ENCODE measurements around the gene OR8G5.
"Not testable (repeated sequence)": the region's sequence is repeated elsewhere in the genome, so short reads cannot be mapped to it uniquely, and the experiment has no call there.

OR8G5 gene, protein sequence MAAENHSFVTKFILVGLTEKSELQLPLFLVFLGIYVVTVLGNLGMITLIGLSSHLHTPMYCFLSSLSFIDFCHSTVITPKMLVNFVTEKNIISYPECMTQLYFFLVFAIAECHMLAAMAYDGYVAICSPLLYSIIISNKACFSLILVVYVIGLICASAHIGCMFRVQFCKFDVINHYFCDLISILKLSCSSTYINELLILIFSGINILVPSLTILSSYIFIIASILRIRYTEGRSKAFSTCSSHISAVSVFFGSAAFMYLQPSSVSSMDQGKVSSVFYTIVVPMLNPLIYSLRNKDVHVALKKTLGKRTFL

DNA sequence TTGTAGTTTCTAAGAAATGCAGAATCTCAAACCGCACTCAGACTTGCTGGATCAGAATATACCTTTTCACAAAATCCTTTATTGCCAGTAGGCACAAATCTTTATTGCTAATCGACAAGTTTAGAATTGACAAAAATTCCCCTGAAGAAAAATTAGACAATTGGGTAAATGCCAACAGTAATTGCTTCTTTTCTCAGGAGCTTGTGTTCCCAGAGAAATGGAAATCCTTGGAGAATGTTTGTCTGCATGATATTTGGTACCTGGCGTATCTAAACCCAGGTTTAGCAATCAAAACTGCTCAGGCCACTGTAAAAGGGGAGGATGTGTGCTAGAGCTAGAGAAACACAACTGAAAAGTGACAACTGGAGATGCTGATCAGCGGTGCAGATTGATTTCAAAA lies at the start of gene OR8G5:
Gene OR8G5 (plus strand): TSS at position 301 of the 400 bp plus-strand sequence. CDS start 8,556 bp downstream, outside the sequence.
- DNase-seq (ENCODE audit: low read depth) = no peak

DNA sequence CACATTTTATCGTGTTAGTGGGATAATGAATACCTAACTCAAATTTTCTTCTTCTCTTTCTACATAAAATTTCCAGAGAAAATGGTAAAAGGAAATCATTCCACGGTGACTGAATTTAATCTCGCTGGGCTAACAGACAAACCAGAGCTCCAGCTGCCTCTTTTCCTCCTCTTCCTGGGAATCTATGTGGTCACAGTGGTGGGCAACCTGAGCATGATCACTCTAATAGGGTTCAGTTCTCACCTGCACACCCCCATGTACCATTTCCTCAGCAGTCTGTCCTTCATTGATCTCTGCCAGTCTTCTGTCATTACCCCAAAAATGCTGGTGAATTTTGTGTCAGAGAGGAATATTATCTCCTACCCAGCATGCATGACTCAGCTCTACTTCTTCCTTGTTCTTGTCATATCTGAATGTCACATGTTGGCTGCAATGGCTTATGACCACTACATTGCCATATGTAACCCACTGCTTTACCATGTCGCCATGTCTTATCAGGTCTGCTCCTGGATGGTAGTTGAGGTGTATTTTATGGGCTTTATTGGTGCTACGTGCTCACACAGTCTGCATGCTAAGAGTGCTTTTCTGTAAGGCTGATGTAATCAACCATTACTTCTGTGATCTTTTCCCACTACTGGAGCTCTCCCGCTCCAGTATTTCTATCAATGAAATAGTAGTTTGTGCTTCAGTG lies 48.9 kb upstream of the OR8G5 start:
- DNase-seq (ENCODE audit: low read depth) = no peak

DNA sequence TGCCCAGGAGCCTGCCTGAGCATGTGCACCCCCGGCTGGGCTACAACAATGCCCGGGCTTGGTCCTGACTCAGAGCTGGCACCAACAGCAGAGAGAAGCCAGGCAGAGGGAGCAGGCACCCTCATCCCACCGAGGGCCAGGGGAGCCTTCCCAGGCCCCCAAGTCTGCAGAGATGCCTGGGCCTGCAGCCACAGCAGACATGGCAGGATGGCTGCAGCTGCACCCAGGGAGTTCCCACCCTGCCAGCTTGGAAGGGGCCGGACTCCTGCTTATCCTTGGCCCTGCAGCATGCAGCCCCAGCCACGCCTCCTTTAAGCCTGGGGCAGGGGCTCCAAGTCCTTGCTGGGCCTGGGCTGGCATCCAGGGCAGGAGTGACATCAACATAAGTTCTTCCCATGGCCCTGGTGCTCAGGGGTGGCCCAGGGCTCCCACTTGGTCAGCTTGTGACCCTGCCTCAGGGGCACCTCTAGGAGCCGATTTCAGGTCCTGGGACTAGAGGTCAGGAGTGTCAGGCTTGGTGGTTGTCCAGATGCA lies 46.3 kb upstream of the OR8G5 start:
- DNase-seq (ENCODE audit: low read depth) = no peak

DNA sequence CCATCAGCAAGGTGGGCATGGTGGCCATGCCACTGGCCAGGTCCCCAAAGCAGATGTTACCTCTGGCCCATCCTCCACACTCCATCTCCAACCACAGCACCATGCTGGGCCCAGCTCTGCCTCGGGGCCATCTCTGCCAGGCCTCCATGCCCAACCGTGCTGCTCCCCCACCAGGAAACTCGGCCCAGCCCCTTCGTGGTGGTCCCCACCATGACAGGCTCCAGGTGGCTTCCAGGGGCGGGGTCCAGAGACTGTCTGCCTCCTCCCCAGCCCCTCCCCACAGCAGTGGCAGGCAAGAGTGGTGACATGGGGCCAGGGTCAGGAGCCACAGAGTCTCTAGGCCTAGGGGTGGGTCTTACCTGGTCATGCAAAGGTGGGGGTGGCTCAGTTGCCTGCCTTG lies 45.8 kb upstream of the OR8G5 start:
- no peak for DNase-seq (ENCODE audit: low read depth)

DNA sequence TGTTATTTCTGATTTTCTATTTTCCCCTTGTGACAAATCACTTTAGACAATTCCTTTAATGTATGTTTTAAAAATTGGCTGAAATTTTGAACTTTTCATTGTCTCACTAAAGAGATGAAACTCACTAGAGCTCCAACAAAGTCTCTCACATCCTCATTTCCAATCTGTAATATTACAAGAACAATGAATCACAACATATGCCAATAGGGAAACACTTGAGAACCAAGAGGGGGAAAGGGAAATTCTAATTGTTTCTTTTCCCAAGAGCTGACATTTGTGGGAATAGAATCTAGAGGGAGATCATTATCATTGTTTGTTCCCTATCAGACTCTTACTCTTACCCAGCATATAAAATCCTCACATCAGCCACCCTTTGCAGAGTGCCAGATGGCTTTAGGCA lies 44.9 kb upstream of the OR8G5 start:
- no peak for DNase-seq (ENCODE audit: low read depth)

DNA sequence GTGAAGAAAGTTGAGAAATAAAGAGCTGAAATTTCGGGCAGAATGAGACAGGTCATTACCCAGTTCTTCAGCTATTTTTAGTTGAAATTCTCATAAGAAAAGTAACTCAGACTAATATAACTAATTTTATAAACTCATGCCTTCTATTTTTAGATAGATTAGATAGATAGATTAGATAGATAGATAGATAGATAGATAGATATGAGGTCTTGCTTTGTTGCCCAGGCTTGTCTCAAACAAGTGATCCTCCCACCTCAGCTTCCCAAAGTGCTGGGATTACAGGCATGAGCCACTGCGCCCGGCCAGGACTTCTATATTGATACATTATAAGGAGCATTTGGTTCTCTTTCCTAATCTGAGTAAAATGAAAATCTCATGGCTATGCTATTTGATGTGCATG lies 42.1 kb upstream of the OR8G5 start:
- no peak for DNase-seq (ENCODE audit: low read depth)

DNA sequence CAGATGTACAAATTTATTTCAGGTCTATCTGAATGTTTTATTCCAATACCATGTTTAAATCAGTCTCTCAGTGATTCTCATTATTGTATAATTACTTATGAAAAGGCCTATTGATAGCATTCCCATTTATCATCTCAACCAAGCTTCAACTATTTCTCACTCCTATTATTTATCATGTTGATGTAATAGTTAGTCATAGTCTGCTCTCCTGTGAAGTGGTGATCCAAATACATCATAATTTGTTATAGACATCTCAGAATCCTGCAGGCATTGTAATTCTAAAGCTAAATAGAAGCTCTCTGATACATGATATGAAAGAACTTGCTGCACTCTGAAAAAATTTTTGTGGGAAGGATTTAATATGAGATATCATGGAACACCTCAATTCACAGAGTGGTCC lies 37.0 kb upstream of the OR8G5 start:
- no peak for DNase-seq (ENCODE audit: low read depth)

DNA sequence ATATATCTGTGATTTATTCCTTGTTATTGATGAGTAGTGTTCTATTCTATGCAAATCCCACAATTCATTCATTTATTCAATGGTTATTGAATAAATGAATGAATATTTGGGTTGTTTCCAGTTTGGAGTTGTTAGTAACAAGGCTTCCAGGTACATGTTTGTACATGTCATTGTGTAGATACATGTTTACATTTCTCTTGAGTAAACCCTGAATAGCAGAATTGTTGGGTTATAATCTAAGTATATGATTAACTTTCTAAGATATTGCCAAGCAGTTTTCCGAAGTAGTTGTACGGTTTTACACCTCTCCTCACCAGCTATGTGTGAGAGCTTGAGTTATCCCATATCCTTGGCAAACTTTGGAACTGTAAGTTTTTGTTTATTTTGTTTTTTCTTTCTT lies 33.8 kb upstream of the OR8G5 start:
- no peak for DNase-seq (ENCODE audit: low read depth)

DNA sequence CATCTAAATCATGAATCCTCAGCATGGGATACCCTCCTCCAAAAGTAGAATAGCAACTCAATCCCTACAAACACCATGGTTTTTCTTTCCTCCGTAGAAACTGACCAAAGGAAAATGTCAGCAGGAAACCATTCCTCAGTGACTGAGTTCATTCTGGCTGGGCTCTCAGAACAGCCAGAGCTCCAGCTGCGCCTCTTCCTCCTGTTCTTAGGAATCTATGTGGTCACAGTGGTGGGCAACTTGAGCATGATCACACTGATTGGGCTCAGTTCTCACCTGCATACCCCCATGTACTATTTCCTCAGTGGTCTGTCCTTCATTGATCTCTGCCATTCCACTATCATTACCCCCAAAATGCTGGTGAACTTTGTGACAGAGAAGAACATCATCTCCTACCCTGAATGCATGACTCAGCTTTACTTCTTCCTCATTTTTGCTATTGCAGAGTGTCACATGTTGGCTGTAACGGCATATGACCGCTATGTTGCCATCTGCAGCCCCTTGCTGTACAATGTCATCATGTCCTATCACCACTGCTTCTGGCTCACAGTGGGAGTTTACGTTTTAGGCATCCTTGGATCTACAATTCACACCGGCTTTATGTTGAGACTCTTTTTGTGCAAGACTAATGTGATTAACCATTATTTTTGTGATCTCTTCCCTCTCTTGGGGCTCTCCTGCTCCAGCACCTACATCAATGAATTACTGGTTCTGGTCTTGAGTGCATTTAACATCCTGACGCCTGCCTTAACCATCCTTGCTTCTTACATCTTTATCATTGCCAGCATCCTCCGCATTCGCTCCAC lies 31.4 kb upstream of the OR8G5 start:
- DNase-seq (ENCODE audit: low read depth) = not testable (repeated sequence)

DNA sequence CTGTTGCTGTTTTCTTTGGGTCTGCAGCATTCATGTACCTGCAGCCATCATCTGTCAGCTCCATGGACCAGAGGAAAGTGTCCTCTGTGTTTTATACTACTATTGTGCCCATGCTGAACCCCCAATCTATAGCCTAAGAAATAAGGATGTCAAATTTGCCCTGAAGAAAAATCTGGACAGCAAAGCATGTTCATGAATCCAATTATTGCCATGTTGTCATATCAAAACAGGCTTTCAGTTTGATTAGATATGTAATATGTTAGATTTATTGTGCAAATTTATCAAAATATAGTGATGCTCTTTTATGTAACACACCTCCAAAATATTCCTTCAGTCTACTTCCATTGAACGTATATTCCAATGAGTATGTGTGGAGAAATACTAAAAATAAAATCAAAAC lies 30.7 kb upstream of the OR8G5 start:
- DNase-seq (ENCODE audit: low read depth) = no peak

DNA sequence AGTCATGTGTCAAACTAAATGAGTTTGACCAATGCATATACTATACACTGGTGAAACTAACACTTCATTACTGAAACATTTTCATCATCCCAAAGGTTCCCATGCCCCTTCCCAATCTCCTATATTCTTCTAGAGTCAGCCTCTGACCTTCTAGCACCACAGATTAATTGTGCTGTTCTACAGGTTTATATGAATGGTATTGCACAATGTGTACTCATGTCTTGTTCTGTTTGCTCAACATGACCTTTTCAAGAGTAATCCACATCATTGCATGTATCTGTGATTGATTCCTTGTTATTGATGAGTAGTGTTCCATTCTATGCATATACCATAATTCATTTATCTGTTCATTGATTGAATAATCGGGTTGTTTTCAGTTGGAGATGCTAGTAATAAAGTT lies 22.8 kb upstream of the OR8G5 start:
- no peak for DNase-seq (ENCODE audit: low read depth)

DNA sequence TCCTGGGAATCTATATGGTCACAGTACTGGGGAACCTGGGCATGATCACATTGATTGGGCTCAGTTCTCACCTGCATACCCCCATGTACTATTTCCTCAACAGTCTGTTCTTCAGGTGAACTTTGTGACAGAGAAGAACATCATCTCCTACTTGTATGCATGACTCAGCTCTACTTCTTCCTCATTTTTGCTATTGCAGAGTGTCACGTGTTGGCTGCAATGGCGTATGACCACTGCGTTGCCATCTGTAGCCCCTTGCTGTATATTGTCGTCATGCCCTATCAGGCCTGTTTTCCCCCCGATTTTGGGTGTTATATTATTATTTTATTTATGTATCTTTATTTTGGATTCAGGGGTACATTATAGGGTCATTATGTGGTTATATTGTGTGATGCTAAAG lies 17.7 kb upstream of the OR8G5 start:
- DNase-seq (ENCODE audit: low read depth) = no peak

DNA sequence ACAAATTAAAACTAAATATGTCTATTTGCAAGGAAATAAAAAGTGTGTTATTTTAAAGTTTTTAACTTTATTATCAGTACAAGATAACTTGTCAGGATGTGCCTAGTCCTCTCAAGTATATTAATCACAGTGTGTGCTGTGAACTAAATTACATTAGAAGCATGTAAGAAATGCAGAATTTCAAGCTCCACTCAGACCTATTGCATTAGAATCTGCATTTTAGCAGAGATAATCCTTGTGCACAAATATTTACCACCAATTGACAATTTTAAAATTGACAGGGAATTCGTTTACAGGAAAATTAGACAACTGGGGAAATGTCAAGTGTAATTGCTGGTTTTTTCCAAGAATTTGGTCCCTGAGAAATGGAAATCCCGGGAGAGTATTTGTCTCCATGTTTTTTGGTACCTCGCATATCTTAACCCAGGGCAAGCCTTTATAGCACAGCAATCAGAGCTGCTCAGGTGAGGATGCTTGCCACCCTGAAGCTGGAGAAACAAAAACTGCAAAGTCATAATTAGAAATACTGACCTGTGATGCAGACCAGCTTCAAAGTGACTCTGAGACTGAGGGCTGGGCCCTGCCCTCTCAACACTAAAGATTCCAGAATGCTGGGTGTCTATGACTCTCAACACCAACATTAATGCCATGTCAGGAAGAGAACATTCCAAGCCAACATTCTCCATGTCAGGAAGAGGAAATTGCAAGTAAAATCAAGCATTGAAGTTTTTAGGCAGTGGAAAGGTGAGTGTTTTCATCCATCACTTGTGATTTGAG lies 15.4 kb upstream of the OR8G5 start, which contains the start of gene OR8G1:
Gene OR8G1 (plus strand): TSS at position 475 of the 777 bp plus-strand sequence. CDS start 8,581 bp downstream, outside the sequence.
- DNase-seq (ENCODE audit: low read depth) = no peak

DNA sequence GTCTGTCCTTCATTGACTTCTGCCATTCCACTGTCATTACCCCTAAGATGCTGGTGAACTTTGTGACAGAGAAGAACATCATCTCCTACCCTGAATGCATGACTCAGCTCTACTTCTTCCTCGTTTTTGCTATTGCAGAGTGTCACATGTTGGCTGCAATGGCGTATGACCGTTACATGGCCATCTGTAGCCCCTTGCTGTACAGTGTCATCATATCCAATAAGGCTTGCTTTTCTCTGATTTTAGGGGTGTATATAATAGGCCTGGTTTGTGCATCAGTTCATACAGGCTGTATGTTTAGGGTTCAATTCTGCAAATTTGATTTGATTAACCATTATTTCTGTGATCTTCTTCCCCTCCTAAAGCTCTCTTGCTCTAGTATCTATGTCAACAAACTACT lies 6.3 kb upstream of the OR8G5 start:
- not testable (repeated sequence) for DNase-seq (ENCODE audit: low read depth)

DNA sequence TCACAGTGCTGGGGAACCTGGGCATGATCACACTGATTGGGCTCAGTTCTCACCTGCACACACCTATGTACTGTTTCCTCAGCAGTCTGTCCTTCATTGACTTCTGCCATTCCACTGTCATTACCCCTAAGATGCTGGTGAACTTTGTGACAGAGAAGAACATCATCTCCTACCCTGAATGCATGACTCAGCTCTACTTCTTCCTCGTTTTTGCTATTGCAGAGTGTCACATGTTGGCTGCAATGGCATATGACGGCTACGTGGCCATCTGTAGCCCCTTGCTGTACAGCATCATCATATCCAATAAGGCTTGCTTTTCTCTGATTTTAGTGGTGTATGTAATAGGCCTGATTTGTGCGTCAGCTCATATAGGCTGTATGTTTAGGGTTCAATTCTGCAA lies 8.9 kb downstream of the OR8G5 start:
- not testable (repeated sequence) for DNase-seq (ENCODE audit: low read depth)

DNA sequence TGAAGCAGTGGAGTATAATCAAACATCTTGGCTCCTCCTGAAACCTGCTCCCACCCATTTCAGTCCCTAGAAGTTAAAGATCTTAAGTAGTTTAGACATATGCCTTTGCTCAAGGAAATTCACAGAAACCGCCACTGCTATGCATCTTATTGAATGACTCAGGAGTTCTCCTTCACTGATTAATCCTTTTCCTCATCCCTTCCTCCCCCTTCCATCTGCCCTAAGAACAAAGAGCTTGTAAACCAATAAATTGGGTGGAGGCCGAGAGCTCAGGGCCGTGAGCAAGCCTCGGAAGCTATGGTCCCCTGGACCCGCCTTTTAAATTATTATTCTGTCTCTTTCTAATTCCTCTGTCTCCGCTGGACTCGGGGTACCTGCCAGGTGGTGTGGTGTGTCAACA lies 14.7 kb downstream of the OR8G5 start:
- not testable (repeated sequence) for DNase-seq (ENCODE audit: low read depth)

DNA sequence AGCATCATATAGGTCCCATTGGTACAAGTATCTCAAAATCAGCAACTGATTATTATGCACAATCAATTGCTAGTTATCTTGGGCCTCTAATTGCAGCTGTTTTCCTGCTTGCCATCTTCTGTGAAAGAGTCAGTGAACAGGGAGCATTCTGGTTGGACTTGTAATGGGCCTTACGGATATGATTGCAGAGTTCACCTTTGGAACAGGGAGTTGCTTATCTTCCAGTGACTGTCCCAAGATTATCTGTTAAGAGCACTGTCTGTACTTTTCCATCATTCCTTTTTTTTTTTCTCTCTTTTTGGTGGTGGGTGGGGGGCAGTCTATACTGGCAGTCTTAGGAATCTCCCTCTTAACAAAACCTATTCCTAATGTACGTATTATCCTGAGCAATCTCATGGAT lies 17.8 kb downstream of the OR8G5 start:
- no peak for DNase-seq (ENCODE audit: low read depth)

DNA sequence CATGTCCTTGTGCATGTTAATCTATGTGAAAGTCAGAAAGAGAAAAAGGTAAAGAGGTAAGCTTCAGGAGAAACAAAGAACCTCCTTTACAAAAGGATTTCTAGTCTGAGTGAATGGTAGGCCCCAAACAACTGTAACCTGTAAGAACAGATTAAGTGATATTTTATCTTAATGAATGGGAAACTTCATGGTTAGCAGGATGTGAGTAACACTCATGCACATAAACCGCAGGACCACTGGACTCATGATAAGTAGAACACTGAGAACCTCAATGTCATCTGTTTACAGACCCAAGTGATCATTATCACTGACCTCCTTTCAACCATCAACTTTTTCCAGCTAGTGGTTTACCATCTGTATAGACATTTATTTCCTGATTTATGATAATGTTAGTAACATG lies 19.9 kb downstream of the OR8G5 start:
- no peak for DNase-seq (ENCODE audit: low read depth)

DNA sequence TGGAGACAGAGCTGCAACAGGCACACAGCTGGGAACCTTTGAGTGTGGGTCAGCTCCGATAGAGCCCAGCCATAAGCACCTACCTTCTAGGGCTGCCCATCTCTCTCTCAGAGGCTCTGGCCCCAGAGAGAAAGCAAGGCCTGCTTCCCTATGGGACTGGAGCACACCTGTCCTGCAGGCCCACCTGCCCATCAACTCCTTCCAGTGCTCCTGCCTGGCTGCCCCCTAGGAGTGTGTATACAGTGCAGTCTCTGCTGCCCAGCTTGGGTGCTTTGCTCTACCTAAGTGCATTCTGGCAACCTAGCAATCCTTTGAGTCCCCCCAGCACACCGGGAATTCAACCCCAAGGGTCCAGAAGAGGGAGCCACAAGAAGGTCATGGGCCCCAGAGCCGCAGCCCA lies 21.0 kb downstream of the OR8G5 start:
- DNase-seq (ENCODE audit: low read depth) = no peak

DNA sequence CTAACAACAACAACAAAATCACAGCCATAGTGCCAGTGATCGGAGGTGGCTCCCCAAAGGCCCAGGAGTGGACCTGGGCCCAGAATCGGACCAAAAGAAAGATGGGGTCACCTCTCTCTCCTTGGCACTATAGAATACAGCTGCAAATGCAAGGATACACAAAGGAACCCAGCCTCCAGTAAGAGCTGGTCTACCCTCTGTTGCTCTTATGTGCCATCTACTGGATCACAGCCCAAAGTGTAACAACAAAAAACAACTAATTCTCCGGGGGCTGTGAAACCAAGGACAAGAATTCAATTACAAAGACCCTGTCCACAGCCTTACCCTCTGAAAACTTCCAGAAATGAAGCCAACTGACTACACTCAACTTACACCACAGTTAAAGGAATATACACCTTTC lies 21.6 kb downstream of the OR8G5 start:
- no peak for DNase-seq (ENCODE audit: low read depth)

DNA sequence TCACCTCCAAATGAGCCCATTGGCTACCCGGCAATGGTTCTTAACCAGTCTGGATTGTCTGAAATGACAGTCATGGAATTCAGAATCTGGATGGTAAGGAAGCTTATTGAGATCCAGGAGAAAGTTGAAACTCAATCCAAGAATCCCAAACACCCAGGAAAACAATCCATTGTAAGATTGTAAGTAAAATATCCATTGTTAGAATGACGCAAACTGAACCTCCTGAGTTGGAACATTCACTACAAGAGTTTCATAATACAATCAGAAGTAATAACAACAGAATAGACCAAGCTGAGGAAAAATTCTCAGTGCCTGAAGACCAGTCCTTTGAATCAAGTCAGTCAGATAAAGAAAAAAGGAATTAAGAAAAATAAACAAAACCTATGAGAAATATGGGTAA lies 22.1 kb downstream of the OR8G5 start:
- no peak for DNase-seq (ENCODE audit: low read depth)
